ENCODE results near the gene XPA.

The XPA gene

GRCh38 chr9:97647996-97648395, 49.1 kb downstream of the XPA start (continued):
- TF ChIP-seq CSRNP3 (CRISPR knock-in tag; IDR thresholded peaks at IDR 0.05) (no peak), ZFP30 (CRISPR knock-in tag; IDR thresholded peaks at IDR 0.05) (no peak), CREB5 (CRISPR knock-in tag; IDR thresholded peaks at IDR 0.05; ENCODE audit: low read depth) (no peak), OSR1 (CRISPR knock-in tag; IDR thresholded peaks at IDR 0.05) (no peak), ZC3H10 (CRISPR knock-in tag; IDR thresholded peaks at IDR 0.05) (no peak), CSDC2 (CRISPR knock-in tag; IDR thresholded peaks at IDR 0.05) (no peak), ZFP3 (CRISPR knock-in tag; IDR thresholded peaks at IDR 0.05) (no peak)

- ATAC-seq: no peak
- TF ChIP-seq ISL1 (CRISPR knock-in tag; IDR thresholded peaks at IDR 0.05) (no peak), ZFP30 (CRISPR knock-in tag; IDR thresholded peaks at IDR 0.05) (no peak), TCF4 (CRISPR knock-in tag; IDR thresholded peaks at IDR 0.05; ENCODE audit: borderline replicate concordance) (no peak), ZC3H10 (CRISPR knock-in tag; IDR thresholded peaks at IDR 0.05) (no peak), SNAI2 (CRISPR knock-in tag; IDR thresholded peaks at IDR 0.05) (no peak), ZNF8 (CRISPR knock-in tag; IDR thresholded peaks at IDR 0.05) (no peak), ZNF70 (CRISPR knock-in tag; IDR thresholded peaks at IDR 0.05) (no peak)
Observed at GRCh38 chr9:97645720-97646119, 51.4 kb downstream of the XPA start.

- no peak for TF ChIP-seq SNAI2 (CRISPR knock-in tag; IDR thresholded peaks at IDR 0.05)
- no peak for TF ChIP-seq PATZ1 (CRISPR knock-in tag; IDR thresholded peaks at IDR 0.05; ENCODE audit: borderline replicate concordance)
- TF ChIP-seq ZNF8 (CRISPR knock-in tag; IDR thresholded peaks at IDR 0.05): no peak
- TF ChIP-seq ESRRG (CRISPR knock-in tag; IDR thresholded peaks at IDR 0.05): no peak
- no peak for TF ChIP-seq PPARA (CRISPR knock-in tag; IDR thresholded peaks at IDR 0.05; ENCODE audit: borderline replicate concordance)
- no peak for TF ChIP-seq GLIS3 (CRISPR knock-in tag; IDR thresholded peaks at IDR 0.05)
- no peak for TF ChIP-seq CREB5 (CRISPR knock-in tag; IDR thresholded peaks at IDR 0.05; ENCODE audit: low read depth)
- TF ChIP-seq ZC3H10 (CRISPR knock-in tag; IDR thresholded peaks at IDR 0.05): no peak
- TF ChIP-seq CSDC2 (CRISPR knock-in tag; IDR thresholded peaks at IDR 0.05): no peak
- TF ChIP-seq CSRNP3 (CRISPR knock-in tag; IDR thresholded peaks at IDR 0.05): no peak
- TF ChIP-seq TOX (CRISPR knock-in tag; IDR thresholded peaks at IDR 0.05; ENCODE audit: borderline replicate concordance): no peak
- TF ChIP-seq POU6F1 (CRISPR knock-in tag; IDR thresholded peaks at IDR 0.05; ENCODE audit: borderline replicate concordance, low read depth): no peak
- TF ChIP-seq ISL1 (CRISPR knock-in tag; IDR thresholded peaks at IDR 0.05): no peak
- no peak for TF ChIP-seq OSR1 (CRISPR knock-in tag; IDR thresholded peaks at IDR 0.05)
- TF ChIP-seq ZFP3 (CRISPR knock-in tag; IDR thresholded peaks at IDR 0.05): no peak
- no peak for TF ChIP-seq ZNF70 (CRISPR knock-in tag; IDR thresholded peaks at IDR 0.05)
- TF ChIP-seq BACH2 (CRISPR knock-in tag; IDR thresholded peaks at IDR 0.05; ENCODE audit: borderline replicate concordance): no peak
- no peak for TF ChIP-seq RARB (CRISPR knock-in tag; IDR thresholded peaks at IDR 0.05)
- no peak for TF ChIP-seq ZNF565 (CRISPR knock-in tag; conservative IDR thresholded peaks at IDR 0.05; ENCODE audit: low read depth)
- no peak for TF ChIP-seq TSHZ2 (CRISPR knock-in tag; IDR thresholded peaks at IDR 0.05)
- no peak for ATAC-seq
Observed at GRCh38 chr9:97640325-97640724, 56.8 kb downstream of the XPA start.

Measured in SK-N-SH treated with all-trans-retinoic acid at 6 μM for 48 hours (cell line).